Measurements from ENCODE around the gene HTN3. TPM values are rescaled to one million over a fixed set of nuclear protein-coding genes. Genes with fewer than 3 reads are reported as not detected.

The HTN3 gene
- total RNA-seq, 1 experiment from 2014 or later: not detected

- Histone ChIP-seq H3K27me3 (replicated peaks; ENCODE audit: control insufficient read depth, insufficient read depth, low read length) (no peaks in the 10 kb centered on the region), H3K4me3 (ENCODE audit: low read depth, low read length) (no peak overlapping the region), H3K9me3 (no peaks in the 10 kb centered on the region), H3K4me1 (no peaks in the 10 kb centered on the region), H3K36me3 (ENCODE audit: control insufficient read depth, insufficient read depth, low read length) (no peaks in the 10 kb centered on the region)
- Mint-ChIP-seq H3K9me3 (ENCODE audit: unreplicated experiment) (no peaks in the 10 kb centered on the region), H3K27me3 (ENCODE audit: insufficient read depth, unreplicated experiment) (no peaks in the 10 kb centered on the region), H3K27ac (ENCODE audit: unreplicated experiment) (no peak overlapping the region), H3K4me3 (ENCODE audit: unreplicated experiment) (no peak overlapping the region), H3K36me3 (ENCODE audit: insufficient read depth, unreplicated experiment) (no peaks in the 10 kb centered on the region), H3K4me1 (ENCODE audit: low read depth, unreplicated experiment) (no peaks in the 10 kb centered on the region)
- ChIA-PET CTCF (no interaction called here), POLR2A (no interaction called here)
- intact Hi-C loops (cut with micrococcal nuclease; ENCODE audit: unreplicated experiment): no loop called here
- BruUV-seq (replicated peaks): no TSS peak
- no peak for DNase-seq
- TF ChIP-seq, protein P1, sequence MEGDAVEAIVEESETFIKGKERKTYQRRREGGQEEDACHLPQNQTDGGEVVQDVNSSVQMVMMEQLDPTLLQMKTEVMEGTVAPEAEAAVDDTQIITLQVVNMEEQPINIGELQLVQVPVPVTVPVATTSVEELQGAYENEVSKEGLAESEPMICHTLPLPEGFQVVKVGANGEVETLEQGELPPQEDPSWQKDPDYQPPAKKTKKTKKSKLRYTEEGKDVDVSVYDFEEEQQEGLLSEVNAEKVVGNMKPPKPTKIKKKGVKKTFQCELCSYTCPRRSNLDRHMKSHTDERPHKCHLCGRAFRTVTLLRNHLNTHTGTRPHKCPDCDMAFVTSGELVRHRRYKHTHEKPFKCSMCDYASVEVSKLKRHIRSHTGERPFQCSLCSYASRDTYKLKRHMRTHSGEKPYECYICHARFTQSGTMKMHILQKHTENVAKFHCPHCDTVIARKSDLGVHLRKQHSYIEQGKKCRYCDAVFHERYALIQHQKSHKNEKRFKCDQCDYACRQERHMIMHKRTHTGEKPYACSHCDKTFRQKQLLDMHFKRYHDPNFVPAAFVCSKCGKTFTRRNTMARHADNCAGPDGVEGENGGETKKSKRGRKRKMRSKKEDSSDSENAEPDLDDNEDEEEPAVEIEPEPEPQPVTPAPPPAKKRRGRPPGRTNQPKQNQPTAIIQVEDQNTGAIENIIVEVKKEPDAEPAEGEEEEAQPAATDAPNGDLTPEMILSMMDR (IDR thresholded peaks at IDR 0.05; ENCODE audit: insufficient read depth in 1 of 2, low read depth in 1 of 2, low read length in 1 of 2, severe bottlenecking in 1 of 2, unreplicated experiment in 1 of 2): no peak
Observed at GRCh38 chr4:70080205-70080604, 51.9 kb downstream of the HTN3 start.

Other genes starting within 250 kb of the HTN3 start
- 0.43 and 0.86 TPM in 2 replicates for gene SULT1E1, start 168.3 kb upstream of the HTN3 start, total RNA-seq (2022)
- gene CSN1S1, start 97.4 kb upstream of the HTN3 start, total RNA-seq (2022): not detected in 2 replicates
- not detected in 2 replicates for gene CSN2, start 62.7 kb upstream of the HTN3 start, total RNA-seq (2022)
- not detected in 2 replicates for gene STATH, start 32.5 kb upstream of the HTN3 start, total RNA-seq (2022)
- not detected in 2 replicates for gene HTN1, start 22.0 kb downstream of the HTN3 start, total RNA-seq (2022)
- gene PRR27, start 125.8 kb downstream of the HTN3 start, total RNA-seq (2022): not detected in 2 replicates
- gene ODAM, start 167.3 kb downstream of the HTN3 start, total RNA-seq (2022): 11.1 and 15.1 TPM in 2 replicates
- gene FDCSP, start 197.7 kb downstream of the HTN3 start, total RNA-seq (2022): not detected in 2 replicates
- gene CSN3, start 214.1 kb downstream of the HTN3 start, total RNA-seq (2022): not detected in 2 replicates

All from Caco-2 (cell line).